ENCODE data around the gene KIF22.

- TF ChIP-seq RAD21 (conservative IDR thresholded peaks at IDR 0.05 in 1 of 2, IDR thresholded peaks at IDR 0.05 in 1 of 2) (no peak), MAFK (IDR thresholded peaks at IDR 0.05; ENCODE audit: partially characterized antibody) (no peak), POLR2A (IDR thresholded peaks at IDR 0.05; ENCODE audit: low read length) (no peak), MAX (IDR thresholded peaks at IDR 0.05) (no peak), SMC3 (IDR thresholded peaks at IDR 0.05) (no peak), REST (IDR thresholded peaks at IDR 0.05) (no peak), ZC3H11A (IDR thresholded peaks at IDR 0.05) (no peak), ZNF302 (CRISPR knock-in tag; IDR thresholded peaks at IDR 0.05) (no peak), MAZ (IDR thresholded peaks at IDR 0.05; ENCODE audit: borderline replicate concordance, low read depth, low read length) (no peak)
- TF ChIP-seq, protein P1, sequence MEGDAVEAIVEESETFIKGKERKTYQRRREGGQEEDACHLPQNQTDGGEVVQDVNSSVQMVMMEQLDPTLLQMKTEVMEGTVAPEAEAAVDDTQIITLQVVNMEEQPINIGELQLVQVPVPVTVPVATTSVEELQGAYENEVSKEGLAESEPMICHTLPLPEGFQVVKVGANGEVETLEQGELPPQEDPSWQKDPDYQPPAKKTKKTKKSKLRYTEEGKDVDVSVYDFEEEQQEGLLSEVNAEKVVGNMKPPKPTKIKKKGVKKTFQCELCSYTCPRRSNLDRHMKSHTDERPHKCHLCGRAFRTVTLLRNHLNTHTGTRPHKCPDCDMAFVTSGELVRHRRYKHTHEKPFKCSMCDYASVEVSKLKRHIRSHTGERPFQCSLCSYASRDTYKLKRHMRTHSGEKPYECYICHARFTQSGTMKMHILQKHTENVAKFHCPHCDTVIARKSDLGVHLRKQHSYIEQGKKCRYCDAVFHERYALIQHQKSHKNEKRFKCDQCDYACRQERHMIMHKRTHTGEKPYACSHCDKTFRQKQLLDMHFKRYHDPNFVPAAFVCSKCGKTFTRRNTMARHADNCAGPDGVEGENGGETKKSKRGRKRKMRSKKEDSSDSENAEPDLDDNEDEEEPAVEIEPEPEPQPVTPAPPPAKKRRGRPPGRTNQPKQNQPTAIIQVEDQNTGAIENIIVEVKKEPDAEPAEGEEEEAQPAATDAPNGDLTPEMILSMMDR (IDR thresholded peaks at IDR 0.05): no peak
Measured at GRCh38 chr16:29852654-29853053, 62.1 kb downstream of the KIF22 start.
